Ascending aorta (tissue), 2 donors: ENCODE measurements around the gene RGS19. TPM values are rescaled to one million over a fixed set of nuclear protein-coding genes. Genes with fewer than 3 reads are reported as not detected.

ENCODE experiments used
- DNase-seq, 2 donors: peaks; one replicate each; pipeline ENCODE4 v3.0.0-alpha.2; 2019; ENCODE audit warnings: low spot score in 2 of 2
- H3K27ac ChIP-seq, 2 donors: fragments of 200-600 bp; sonication (generic); one replicate each; pipeline ENCODE4 v1.5.1; 2016 to 2017; ENCODE audit warnings: mild to moderate bottlenecking in 1 of 2
- H3K27me3 ChIP-seq: fragments of 200-600 bp; sonication (generic); one replicate; pipeline ENCODE4 v1.5.1; 2017
- H3K36me3 ChIP-seq, 2 donors: fragments of 200-600 bp; sonication (generic); one replicate each; pipeline ENCODE4 v1.5.1; 2016
- H3K4me1 ChIP-seq, 2 donors: fragments of 200-600 bp; sonication (generic); one replicate each; pipeline ENCODE4 v1.5.1; 2016 to 2017; ENCODE audit warnings: mild to moderate bottlenecking in 1 of 2
- H3K4me3 ChIP-seq, 2 donors: fragments of 200-600 bp; sonication (generic); one replicate each; pipeline ENCODE4 v1.5.1; 2016 to 2017; ENCODE audit warnings: mild to moderate bottlenecking in 1 of 2
- H3K9me3 ChIP-seq, 2 donors: fragments of 200-600 bp; sonication (generic); one replicate each; pipeline ENCODE4 v1.5.1; 2016
- CTCF ChIP-seq, 3 experiments: fragments of 200-600 bp in 2 of 3; fragments of 450-650 bp in 1 of 3; sonication (generic) in 2 of 3; IDR thresholded peaks; one replicate each; pipeline ENCODE4 v1.5.1; 2016 to 2019; ENCODE audit warnings: antibody characterized with exemption in 3 of 3, mild to moderate bottlenecking in 1 of 3, moderate library complexity in 1 of 3
- intact Hi-C: fragments of 100-400 bp; cut with DNase I; formaldehyde crosslinking; loops from one replicate; pipeline ENCODE4 v1.15.1; 2023
- total RNA-seq: library from RNA; depleted of rRNA; stranded (reverse); fragments of >200 nt; gene quantifications from one replicate; pipeline ENCODE4 v1.1.0, GENCODE V29; 2016

Gene RGS19
- total RNA-seq, 1 donor from 2014 or later = 109 TPM

- peaks cover 6 to 15% of the 10 kb centered on the region in 2 donors for H3K4me1 ChIP-seq
- TF ChIP-seq CTCF (IDR thresholded peaks at IDR 0.05) = no peak
- H3K27me3 ChIP-seq = peaks cover 7% of the 10 kb centered on the region
- H3K9me3 ChIP-seq = no peaks in the 10 kb centered on the region
- H3K36me3 ChIP-seq = no peaks in the 10 kb centered on the region
- H3K4me3 ChIP-seq = peak overlapping the region in 1 of 2 donors; percentile 74
- intact Hi-C loops = loop anchor here (5.0 kb wide), 1 partner anchor 38 kb away; no protein-coding TSS in a partner anchor
- no peak overlapping the region for H3K27ac ChIP-seq
- DNase-seq = no peak
These were observed 5.4 kb upstream of the RGS19 start for GRCh38 chr20:64084685-64085152.

GRCh38 chr20:64083804-64084684 is 4.7 kb upstream of the RGS19 start, which contains the start of gene LKAAEAR1:
Gene LKAAEAR1, minus strand, starts transcription at chr20:64084398. Its CDS starts 179 bp downstream, at chr20:64084219.
- H3K9me3 ChIP-seq = no peaks in the 10 kb centered on the region
- DNase-seq = no peak
- peak within 1 kb of the TSS; percentile 54 to 74 for H3K4me3 ChIP-seq
- no peak within 1 kb of the TSS for H3K27ac ChIP-seq
- peaks cover 7% of the 10 kb centered on the region for H3K27me3 ChIP-seq
- intact Hi-C loops = loop anchor here (5.0 kb wide), 1 partner anchor 38 kb away; no protein-coding TSS in a partner anchor
- H3K36me3 ChIP-seq = no peaks in the 10 kb centered on the region
- peaks cover 9 to 18% of the 10 kb centered on the region in 2 donors for H3K4me1 ChIP-seq
- TF ChIP-seq CTCF (IDR thresholded peaks at IDR 0.05) = no peak

GRCh38 chr20:64083378-64083803 is 4.1 kb upstream of the RGS19 start:
- TF ChIP-seq CTCF (IDR thresholded peaks at IDR 0.05) = peak; percentile 40 to 62 (median 52)
- peaks cover 16 to 25% of the 10 kb centered on the region in 2 donors for H3K4me1 ChIP-seq
- H3K27me3 ChIP-seq = peaks cover 7% of the 10 kb centered on the region

DNA sequence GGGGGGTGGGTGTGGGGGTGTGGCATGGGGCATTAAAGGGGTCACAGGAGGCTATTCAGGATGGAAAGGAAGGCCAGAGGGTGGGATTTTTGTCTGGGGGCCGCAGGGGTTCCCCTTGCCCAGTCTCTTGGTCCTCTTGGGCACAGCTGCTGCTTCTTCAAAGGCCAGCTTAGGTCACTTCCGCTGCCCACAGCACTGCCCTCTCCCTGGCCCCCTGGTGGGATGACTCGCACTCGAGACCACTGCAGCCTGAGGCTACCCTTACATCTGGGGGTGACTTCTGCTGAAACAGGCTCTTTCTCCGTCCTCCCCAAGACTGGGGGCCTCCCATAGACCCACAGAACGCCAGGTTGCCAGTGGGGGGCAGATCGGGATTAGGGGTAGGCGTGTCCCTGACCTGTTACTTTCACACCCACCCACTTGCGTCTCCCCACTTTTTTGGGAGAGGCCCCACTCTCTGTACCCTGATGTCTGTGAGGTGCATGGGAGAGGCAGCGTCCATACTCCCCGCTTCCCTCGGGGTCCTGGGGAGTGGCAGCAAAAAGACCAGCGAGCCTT is 3.6 kb upstream of the RGS19 start:
- no peaks in the 10 kb centered on the region for H3K9me3 ChIP-seq
- peak overlapping the region; percentile 54 to 74 for H3K4me3 ChIP-seq
- intact Hi-C loops = loop anchor here (5.0 kb wide), 1 partner anchor 39 kb away; no protein-coding TSS in a partner anchor
- no peaks in the 10 kb centered on the region for H3K36me3 ChIP-seq
- no peak for TF ChIP-seq CTCF (IDR thresholded peaks at IDR 0.05)
- no peak overlapping the region for H3K27ac ChIP-seq
- peaks cover 7% of the 10 kb centered on the region for H3K27me3 ChIP-seq
- no peak for DNase-seq
- H3K4me1 ChIP-seq = peaks cover 17 to 30% of the 10 kb centered on the region in 2 donors

More at GRCh38 chr20:64083378-64083803, 4.1 kb upstream of the RGS19 start:
- H3K4me3 ChIP-seq = peak overlapping the region; percentile 54 to 74
- peak in 1 of 2 donors; percentile 81 for DNase-seq
- intact Hi-C loops = loop anchor here (5.0 kb wide), 1 partner anchor 39 kb away; no protein-coding TSS in a partner anchor
- H3K27ac ChIP-seq = no peak overlapping the region
- H3K36me3 ChIP-seq = no peaks in the 10 kb centered on the region
- H3K9me3 ChIP-seq = no peaks in the 10 kb centered on the region

GRCh38 chr20:64082126-64082731 is 2.9 kb upstream of the RGS19 start:
- no peak overlapping the region for H3K4me3 ChIP-seq
- H3K4me1 ChIP-seq = peaks cover 17 to 30% of the 10 kb centered on the region in 2 donors
- no peak for DNase-seq
- H3K27ac ChIP-seq = no peak overlapping the region
- TF ChIP-seq CTCF (IDR thresholded peaks at IDR 0.05) = no peak
- no peaks in the 10 kb centered on the region for H3K36me3 ChIP-seq
- no peaks in the 10 kb centered on the region for H3K9me3 ChIP-seq
- peaks cover 7% of the 10 kb centered on the region for H3K27me3 ChIP-seq
- intact Hi-C loops = loop anchor here (5.0 kb wide), 1 partner anchor 40 kb away; no protein-coding TSS in a partner anchor
